ENCODE measurements around the gene YES1.

Gene YES1

GRCh38 chr18:833197-833596 is 21.2 kb upstream of the YES1 start:
- no peak for TF ChIP-seq CTCF (IDR thresholded peaks at IDR 0.05)
- Histone ChIP-seq H3K9me3 (ENCODE audit: control insufficient read depth, low read length) (no peaks in the 10 kb centered on the region), H3K27ac (no peak overlapping the region), H3K9ac (no peak overlapping the region), H3K27me3 (ENCODE audit: control insufficient read depth, insufficient read depth, low read length) (no peaks in the 10 kb centered on the region), H3K4me3 (ENCODE audit: low read depth, low read length) (no peak overlapping the region), H2AFZ (no peak overlapping the region), H3K4me1 (no peaks in the 10 kb centered on the region), H3K79me2 (no peaks in the 10 kb centered on the region), H3K36me3 (ENCODE audit: control insufficient read depth, insufficient read depth, low read length) (no peaks in the 10 kb centered on the region), H3K4me2 (ENCODE audit: low read length) (no peak overlapping the region)

- Histone ChIP-seq H3K4me2 (ENCODE audit: low read length) (peak overlapping the region; percentile 57), H3K9me3 (ENCODE audit: control insufficient read depth, low read length) (no peaks in the 10 kb centered on the region), H3K9ac (no peak overlapping the region), H3K27me3 (ENCODE audit: control insufficient read depth, insufficient read depth, low read length) (no peaks in the 10 kb centered on the region), H3K79me2 (no peaks in the 10 kb centered on the region), H3K4me3 (ENCODE audit: low read depth, low read length) (no peak overlapping the region), H2AFZ (peak overlapping the region; percentile 63), H3K4me1 (no peaks in the 10 kb centered on the region), H3K27ac (no peak overlapping the region), H3K36me3 (ENCODE audit: control insufficient read depth, insufficient read depth, low read length) (no peaks in the 10 kb centered on the region)
- no peak for TF ChIP-seq CTCF (IDR thresholded peaks at IDR 0.05)
Measured at GRCh38 chr18:832085-832681, 20.1 kb upstream of the YES1 start.

GRCh38 chr18:830315-830901 is 18.4 kb upstream of the YES1 start:
- Histone ChIP-seq H3K36me3 (ENCODE audit: control insufficient read depth, insufficient read depth, low read length) (no peaks in the 10 kb centered on the region), H3K9ac (no peak overlapping the region), H3K27ac (peak overlapping the region; percentile 53), H3K4me3 (ENCODE audit: low read depth, low read length) (no peak overlapping the region), H3K9me3 (ENCODE audit: control insufficient read depth, low read length) (no peaks in the 10 kb centered on the region), H3K27me3 (ENCODE audit: control insufficient read depth, insufficient read depth, low read length) (no peaks in the 10 kb centered on the region), H2AFZ (peak overlapping the region; percentile 66), H3K4me1 (no peaks in the 10 kb centered on the region), H3K4me2 (ENCODE audit: low read length) (no peak overlapping the region), H3K79me2 (no peaks in the 10 kb centered on the region)
- TF ChIP-seq CTCF (IDR thresholded peaks at IDR 0.05) = no peak

DNA sequence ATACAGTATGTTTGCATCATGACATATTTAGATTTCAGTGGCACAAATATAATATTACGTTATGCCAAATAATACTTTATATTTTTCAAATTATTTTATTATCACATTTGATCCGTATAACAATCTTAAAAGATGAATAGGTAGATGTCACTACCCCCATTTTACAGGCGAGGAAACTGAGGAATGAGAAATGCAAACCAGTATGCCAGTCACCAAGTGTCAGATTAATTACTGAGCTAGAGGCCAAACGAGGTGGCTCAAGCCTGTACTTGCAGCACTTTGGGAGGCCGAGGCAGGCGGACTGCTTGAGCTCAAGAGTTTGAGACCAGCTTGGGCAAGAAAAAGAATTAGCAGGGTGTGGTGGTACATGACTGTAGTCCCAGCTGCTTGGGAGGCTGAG is 17.4 kb upstream of the YES1 start:
- Histone ChIP-seq H3K9me3 (ENCODE audit: control insufficient read depth, low read length) (no peaks in the 10 kb centered on the region), H3K36me3 (ENCODE audit: control insufficient read depth, insufficient read depth, low read length) (no peaks in the 10 kb centered on the region)

More for the DNA sequence above, 17.4 kb upstream of the YES1 start:
- H3K79me2 ChIP-seq = no peaks in the 10 kb centered on the region
- no peak overlapping the region for H3K4me2 ChIP-seq (ENCODE audit: low read length)
- H3K4me3 ChIP-seq (ENCODE audit: low read depth, low read length) = no peak overlapping the region
- H2AFZ ChIP-seq = peak overlapping the region; percentile 66
- no peak for TF ChIP-seq CTCF (IDR thresholded peaks at IDR 0.05)
- no peaks in the 10 kb centered on the region for H3K27me3 ChIP-seq (ENCODE audit: control insufficient read depth, insufficient read depth, low read length)
- H3K4me1 ChIP-seq = no peaks in the 10 kb centered on the region
- H3K9ac ChIP-seq = no peak overlapping the region
- H3K27ac ChIP-seq = no peak overlapping the region
